Measurements from ENCODE around the gene BMPER.
"Not testable (repeated sequence)": the region's sequence is repeated elsewhere in the genome, so short reads cannot be mapped to it uniquely, and the experiment has no call there.

The BMPER gene

GRCh38 chr7:34138483-34138882 is 233.1 kb downstream of the BMPER start:
- no peak for DNase-seq (ENCODE audit: low spot score)

- no peak for DNase-seq (ENCODE audit: low spot score)
These were observed 233.7 kb downstream of the BMPER start for GRCh38 chr7:34139086-34139485.

DNA sequence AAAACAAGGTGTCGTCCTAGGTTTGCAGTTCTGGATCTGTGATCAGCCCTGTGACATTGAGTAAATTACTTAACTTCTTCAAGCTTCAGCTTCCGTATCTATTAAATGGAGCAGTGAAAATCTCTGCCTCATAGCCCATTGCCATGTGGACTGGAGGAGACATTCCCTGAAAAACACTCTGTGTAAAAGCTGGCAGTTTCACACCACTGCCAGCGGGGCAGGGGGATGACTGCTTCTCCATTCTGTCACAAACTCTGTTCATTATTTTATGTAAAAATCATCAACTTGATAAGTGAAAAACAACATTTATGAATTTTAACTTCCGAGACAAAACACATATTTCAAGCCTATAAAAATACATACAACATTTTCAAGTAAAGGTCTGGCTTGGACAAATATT is 234.7 kb downstream of the BMPER start:
- DNase-seq (ENCODE audit: low spot score), result no peak

GRCh38 chr7:34143402-34143801 is 238.1 kb downstream of the BMPER start:
- DNase-seq (ENCODE audit: low spot score), result no peak

GRCh38 chr7:34145603-34146002 is 240.3 kb downstream of the BMPER start:
- no peak for DNase-seq (ENCODE audit: low spot score)

GRCh38 chr7:34153656-34154270 is 248.4 kb downstream of the BMPER start:
- no peak for DNase-seq (ENCODE audit: low spot score)

GRCh38 chr7:34155220-34155908 is 250.0 kb downstream of the BMPER start:
- DNase-seq (ENCODE audit: low spot score), result no peak

DNA sequence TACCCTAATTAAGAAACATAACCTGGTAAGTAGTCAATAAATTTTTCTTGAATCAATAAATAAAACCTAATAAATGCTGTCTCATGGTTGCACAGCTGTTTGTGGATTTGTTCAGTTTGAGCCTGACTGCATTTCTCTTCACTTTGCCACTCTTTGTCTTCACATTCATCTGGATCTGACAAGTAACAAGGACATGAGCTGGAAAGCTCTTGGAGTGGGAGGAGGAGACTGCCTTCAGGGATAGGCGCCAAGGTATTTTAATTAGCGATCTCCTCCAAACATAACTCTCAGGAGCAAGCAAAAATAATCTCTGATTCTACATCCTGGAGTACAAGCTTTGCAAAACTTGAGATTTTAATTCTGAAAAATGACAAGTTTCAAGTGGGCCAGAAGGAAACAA is 251.0 kb downstream of the BMPER start:
- no peak for DNase-seq (ENCODE audit: low spot score)

DNA sequence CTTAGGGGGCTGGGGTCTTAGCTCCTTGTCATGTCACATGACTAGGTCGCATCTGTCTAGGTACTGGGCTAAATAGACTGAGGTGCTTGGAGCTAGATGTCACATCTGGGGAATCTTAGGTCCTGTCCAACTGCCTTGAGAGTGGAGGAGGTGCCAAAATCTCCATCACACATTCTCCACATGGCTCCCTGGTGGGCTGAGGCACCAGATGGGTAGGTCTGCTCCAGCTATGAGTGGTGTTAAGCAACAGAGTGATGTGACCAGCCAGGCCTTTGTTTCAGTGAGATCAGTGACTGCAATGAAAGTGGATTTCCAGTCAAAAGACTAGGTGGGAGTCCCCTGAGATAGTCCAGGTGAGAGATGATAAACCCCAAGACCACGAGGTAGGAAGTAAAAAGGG is 251.8 kb downstream of the BMPER start:
- no peak for DNase-seq (ENCODE audit: low spot score)

DNA sequence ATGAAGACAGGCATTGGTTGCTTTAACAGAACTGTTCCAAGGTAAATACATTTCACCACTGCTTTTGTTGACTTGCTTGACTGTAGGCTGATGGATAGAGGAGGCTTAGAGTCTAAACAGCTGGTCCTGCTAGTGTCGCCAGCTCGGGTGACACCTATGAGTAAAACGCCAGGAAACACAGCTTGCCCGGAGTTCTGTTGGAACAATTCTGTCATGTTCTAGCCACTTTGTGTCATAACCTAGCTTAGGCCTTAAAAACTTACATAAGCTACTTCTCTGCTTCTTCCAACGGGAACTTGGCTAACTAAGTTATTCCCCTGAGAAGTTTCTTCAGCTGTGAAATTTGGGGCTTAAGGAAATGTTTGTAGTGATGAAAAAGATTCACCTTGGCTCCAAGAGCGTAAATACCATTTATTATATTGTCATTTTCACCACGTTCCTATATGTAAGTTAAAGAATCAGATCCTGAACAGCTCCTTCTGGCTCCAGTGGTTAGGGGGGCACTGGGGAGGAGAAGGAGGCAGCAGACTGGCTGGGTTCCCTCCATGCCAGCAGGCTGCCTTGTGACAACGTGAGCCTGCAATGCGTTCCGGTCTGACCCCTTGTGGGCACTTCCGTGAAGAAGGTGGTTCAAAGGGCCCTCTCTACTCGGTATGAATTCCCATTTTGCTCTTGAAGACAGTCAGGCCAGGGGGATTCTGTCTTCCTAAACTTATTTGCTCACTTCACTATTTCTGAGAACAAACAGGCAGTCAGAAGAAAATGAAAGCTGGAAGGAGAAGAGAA is 253.2 kb downstream of the BMPER start:
- no peak for DNase-seq (ENCODE audit: low spot score)

DNA sequence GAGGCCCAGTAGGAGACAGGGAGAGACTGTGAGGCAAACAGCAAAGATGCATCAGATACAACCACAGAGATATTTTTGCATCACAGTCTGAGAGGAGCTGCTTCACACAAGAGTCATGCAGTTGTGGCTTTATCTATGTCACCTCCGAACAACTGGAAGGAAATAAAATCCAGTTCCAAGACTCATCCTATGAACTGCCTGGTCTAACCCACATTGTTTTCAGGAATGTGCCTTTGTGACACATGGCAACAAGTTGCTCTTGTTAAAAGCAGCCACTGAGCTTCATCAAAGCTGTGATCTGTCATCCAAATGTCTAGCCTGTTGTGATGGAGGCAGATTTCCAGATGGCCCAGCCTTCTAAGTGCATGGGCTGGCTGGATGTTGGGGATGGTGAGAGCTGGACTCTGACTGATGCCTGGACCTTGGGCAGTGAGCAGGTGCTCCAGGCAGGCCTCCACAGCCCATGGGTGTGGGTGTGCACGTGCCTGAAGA is 255.0 kb downstream of the BMPER start:
- no peak for DNase-seq (ENCODE audit: low spot score)

DNA sequence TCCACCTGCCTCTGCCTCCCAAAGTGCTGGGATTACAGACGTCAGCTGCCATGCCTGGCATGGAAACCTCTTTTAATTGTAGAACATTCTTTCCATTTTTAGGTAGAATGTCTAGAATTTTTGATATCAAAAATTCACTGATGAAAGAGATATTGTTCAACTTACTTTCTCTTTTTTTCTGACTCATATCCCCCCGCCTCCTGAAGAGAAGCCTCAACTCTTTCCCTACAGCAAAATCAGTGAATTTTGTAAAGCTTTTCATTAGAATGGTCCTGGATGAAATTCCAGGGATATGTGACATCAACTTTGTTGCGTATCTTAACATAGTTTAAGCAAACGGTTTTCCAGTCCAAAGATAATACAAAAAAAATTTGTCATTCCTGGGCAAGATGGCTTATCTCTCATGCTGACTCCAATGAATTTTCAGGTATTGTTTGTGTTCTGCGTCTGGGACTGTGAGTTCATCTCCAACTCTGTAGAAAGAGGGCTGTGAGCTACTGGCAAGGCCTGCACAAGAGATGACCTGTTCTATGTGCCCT is 256.8 kb downstream of the BMPER start:
- no peak for DNase-seq (ENCODE audit: low spot score)

DNA sequence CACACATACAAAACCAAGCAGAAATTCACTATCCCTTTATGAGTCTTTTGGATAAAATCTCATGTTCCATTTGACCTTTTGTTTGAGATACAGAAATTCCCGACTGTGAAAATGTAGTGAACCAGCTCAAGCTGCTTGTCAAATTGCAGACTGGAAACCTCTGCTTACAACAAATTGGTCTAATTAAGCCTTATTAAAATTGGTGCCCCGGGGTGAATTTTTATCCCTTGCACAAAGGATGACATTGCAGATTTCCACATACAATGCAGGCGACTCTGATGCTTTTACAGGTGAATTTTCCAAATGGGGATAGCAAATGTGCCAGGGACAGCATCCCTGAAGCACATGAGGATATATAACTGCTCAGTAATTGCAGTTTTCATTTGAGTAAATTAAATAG is 257.3 kb downstream of the BMPER start:
- DNase-seq (ENCODE audit: low spot score), result no peak

GRCh38 chr7:34163956-34164355 is 258.6 kb downstream of the BMPER start:
- no peak for DNase-seq (ENCODE audit: low spot score)

GRCh38 chr7:34165466-34165865 is 260.1 kb downstream of the BMPER start:
- DNase-seq (ENCODE audit: low spot score), result no peak

- no peak for DNase-seq (ENCODE audit: low spot score)
These were observed 260.7 kb downstream of the BMPER start for GRCh38 chr7:34165927-34166550.

- DNase-seq (ENCODE audit: low spot score), result no peak
These were observed 262.7 kb downstream of the BMPER start for GRCh38 chr7:34168013-34168412.

GRCh38 chr7:34174688-34175616 is 269.6 kb downstream of the BMPER start:
- not testable (repeated sequence) for DNase-seq (ENCODE audit: low spot score)

DNA sequence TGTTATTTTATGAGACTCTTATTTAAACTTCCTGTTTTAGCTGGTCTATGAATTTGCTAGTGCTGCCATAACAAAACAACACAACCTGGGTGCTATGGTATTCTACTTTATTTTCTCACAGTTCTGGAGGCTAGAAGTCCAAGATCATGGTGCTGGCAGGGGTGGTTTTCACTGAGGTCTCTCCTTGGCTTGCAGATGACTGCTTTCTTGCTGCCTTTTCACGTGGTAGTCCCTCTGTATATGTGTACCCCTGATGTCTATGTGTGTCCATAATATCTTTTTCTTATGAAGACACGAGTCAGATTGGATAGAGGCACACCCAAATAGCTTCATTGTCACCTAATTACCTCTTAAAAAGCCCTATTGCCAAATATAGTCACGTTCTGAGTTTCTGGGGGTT is 270.5 kb downstream of the BMPER start:
- DNase-seq (ENCODE audit: low spot score), result no peak

- no peak for DNase-seq (ENCODE audit: low spot score)
These were observed 272.1 kb downstream of the BMPER start for GRCh38 chr7:34177476-34177875.

GRCh38 chr7:34181271-34181958 is 276.1 kb downstream of the BMPER start:
- DNase-seq (ENCODE audit: low spot score), result no peak

Data from CD4-positive, alpha-beta T cell treated with Interleukin-2 at 100 ng/mL for 4 hours (primary cell).